ENCODE data around the gene KCNG2. TPM values are rescaled to one million over a fixed set of nuclear protein-coding genes. Genes with fewer than 3 reads are reported as not detected.

Gene KCNG2
- total RNA-seq, 2 experiments from 2014 or later, result not detected

GRCh38 chr18:79939096-79939495 lies 141.4 kb downstream of the KCNG2 start:
- Histone ChIP-seq H3K4me3 (ENCODE audit: low read length) (no peak overlapping the region), H3K4me1 (ENCODE audit: insufficient read depth, low read length) (peaks cover 5% of the 10 kb centered on the region), H3K27me3 (ENCODE audit: control insufficient read depth in 1 of 2, insufficient read depth in 2 of 2, low read length in 2 of 2) (no peaks in the 10 kb centered on the region), H3K9me3 (ENCODE audit: control insufficient read depth in 1 of 2, insufficient read depth in 1 of 2, low read length in 2 of 2) (peaks cover 3 to 44% of the 10 kb centered on the region in 2 experiments), H3K27ac (ENCODE audit: low read depth in 1 of 2, low read length in 2 of 2) (no peak overlapping the region), H3K36me3 (ENCODE audit: insufficient read depth, low read length) (peaks cover 54% of the 10 kb centered on the region)
- intact Hi-C loops (cut with DNase I, micrococcal nuclease), result no loop called here
- no peak for TF ChIP-seq CTCF (IDR thresholded peaks at IDR 0.05)
- ChIA-PET CTCF (interaction anchor here (1.0 kb wide), 1 partner anchor 12 kb away, joined by 3 read pairs; no protein-coding TSS in a partner anchor), POLR2A (no interaction called here)
- Mint-ChIP-seq H3K27ac (no peak overlapping the region), H3K27me3 (no peaks in the 10 kb centered on the region), H3K9me3 (no peaks in the 10 kb centered on the region), H3K36me3 (ENCODE audit: low read depth) (peaks cover 87% of the 10 kb centered on the region), H3K4me3 (no peak overlapping the region), H3K4me1 (ENCODE audit: low read depth) (peaks cover 15% of the 10 kb centered on the region)
- DNase-seq (no peak), ATAC-seq (ENCODE audit: poor library complexity) (no peak)

GRCh38 chr18:79940126-79940813 lies 142.5 kb downstream of the KCNG2 start:
- ChIA-PET POLR2A (no interaction called here), CTCF (no interaction called here)
- Histone ChIP-seq H3K4me3 (ENCODE audit: low read length) (no peak overlapping the region), H3K36me3 (ENCODE audit: insufficient read depth, low read length) (peaks cover 43% of the 10 kb centered on the region), H3K9me3 (ENCODE audit: control insufficient read depth in 1 of 2, insufficient read depth in 1 of 2, low read length in 2 of 2) (peaks cover 0 to 36% of the 10 kb centered on the region in 2 experiments), H3K27ac (ENCODE audit: low read depth in 1 of 2, low read length in 2 of 2) (no peak overlapping the region), H3K27me3 (ENCODE audit: control insufficient read depth in 1 of 2, insufficient read depth in 2 of 2, low read length in 2 of 2) (no peaks in the 10 kb centered on the region), H3K4me1 (ENCODE audit: insufficient read depth, low read length) (peaks cover 17% of the 10 kb centered on the region)
- no peak overlapping the region for H3K4me3 Mint-ChIP-seq
- no peaks in the 10 kb centered on the region for H3K27me3 Mint-ChIP-seq
- DNase-seq (no peak), ATAC-seq (ENCODE audit: poor library complexity) (no peak)
- TF ChIP-seq CTCF (IDR thresholded peaks at IDR 0.05), result no peak
- intact Hi-C loops (cut with DNase I, micrococcal nuclease), result no loop called here
- H3K9me3 Mint-ChIP-seq, result no peaks in the 10 kb centered on the region
- peaks cover 75% of the 10 kb centered on the region for H3K36me3 Mint-ChIP-seq (ENCODE audit: low read depth)
- H3K27ac Mint-ChIP-seq, result no peak overlapping the region
- H3K4me1 Mint-ChIP-seq (ENCODE audit: low read depth), result peaks cover 23% of the 10 kb centered on the region

GRCh38 chr18:79940814-79941472 lies 143.2 kb downstream of the KCNG2 start:
- CTCF ChIA-PET, result no interaction called here
- ATAC-seq (ENCODE audit: poor library complexity), result no peak
- POLR2A ChIA-PET, result no interaction called here

More at GRCh38 chr18:79940814-79941472, 143.2 kb downstream of the KCNG2 start:
- no peak for DNase-seq
- intact Hi-C loops (cut with DNase I, micrococcal nuclease), result no loop called here
- Mint-ChIP-seq H3K9me3 (no peaks in the 10 kb centered on the region), H3K27me3 (no peaks in the 10 kb centered on the region), H3K4me3 (no peak overlapping the region), H3K27ac (no peak overlapping the region), H3K4me1 (ENCODE audit: low read depth) (peaks cover 25% of the 10 kb centered on the region), H3K36me3 (ENCODE audit: low read depth) (peaks cover 70% of the 10 kb centered on the region)
- peaks cover 21% of the 10 kb centered on the region for H3K4me1 ChIP-seq (ENCODE audit: insufficient read depth, low read length)
- no peaks in the 10 kb centered on the region for H3K27me3 ChIP-seq (ENCODE audit: control insufficient read depth in 1 of 2, insufficient read depth in 2 of 2, low read length in 2 of 2)
- TF ChIP-seq CTCF (IDR thresholded peaks at IDR 0.05), result no peak
- H3K27ac ChIP-seq (ENCODE audit: low read depth in 1 of 2, low read length in 2 of 2), result no peak overlapping the region
- H3K9me3 ChIP-seq (ENCODE audit: control insufficient read depth in 1 of 2, insufficient read depth in 1 of 2, low read length in 2 of 2), result peaks cover 0 to 29% of the 10 kb centered on the region in 2 experiments
- peaks cover 37% of the 10 kb centered on the region for H3K36me3 ChIP-seq (ENCODE audit: insufficient read depth, low read length)
- H3K4me3 ChIP-seq (ENCODE audit: low read length), result no peak overlapping the region

Measured in CD4-positive, alpha-beta T cell (primary cell).